ENCODE results near the gene TPGS1. TPM values are rescaled to one million over a fixed set of nuclear protein-coding genes. Genes with fewer than 3 reads are reported as not detected.

The TPGS1 gene
- total RNA-seq, 2 donors from 2014 or later = 34.5 to 62.0 TPM

GRCh38 chr19:513368-514165, 6.3 kb downstream of the TPGS1 start:
- Histone ChIP-seq H3K27ac (no peak overlapping the region), H3K27me3 (no peaks in the 10 kb centered on the region), H3K9me3 (no peaks in the 10 kb centered on the region), H3K36me3 (replicated peaks in 1 of 2; ENCODE audit: insufficient read depth in 1 of 2, low read depth in 2 of 2) (no peaks in the 10 kb centered on the region), H3K4me3 (no peak overlapping the region), H3K4me1 (peaks cover 10% of the 10 kb centered on the region)
- intact Hi-C loops (cut with DNase I) = no loop called here
- DNase-seq = no peak
- 84 to 94% methylated on average over 3 to 10 of the region's 10 CpGs for WGBS, 2 donors
- ATAC-seq = no peak
- TF ChIP-seq POLR2A (IDR thresholded peaks at IDR 0.05) (no peak), CTCF (IDR thresholded peaks at IDR 0.05) (no peak)

GRCh38 chr19:514166-514663, 6.9 kb downstream of the TPGS1 start:
- no peak overlapping the region for H3K27ac ChIP-seq
- H3K4me3 ChIP-seq = no peak overlapping the region
- H3K36me3 ChIP-seq (replicated peaks in 1 of 2; ENCODE audit: insufficient read depth in 1 of 2, low read depth in 2 of 2) = no peaks in the 10 kb centered on the region
- TF ChIP-seq POLR2A (IDR thresholded peaks at IDR 0.05) (no peak), CTCF (IDR thresholded peaks at IDR 0.05) (no peak)
- no peaks in the 10 kb centered on the region for H3K27me3 ChIP-seq
- H3K4me1 ChIP-seq = peaks cover 5% of the 10 kb centered on the region
- ATAC-seq (no peak), DNase-seq (no peak)
- intact Hi-C loops (cut with DNase I) = no loop called here
- no peaks in the 10 kb centered on the region for H3K9me3 ChIP-seq
- 91 to 96% methylated on average over 8 to 9 of the region's 9 CpGs for WGBS, 2 donors

- TF ChIP-seq CTCF (IDR thresholded peaks at IDR 0.05) (no peak), POLR2A (IDR thresholded peaks at IDR 0.05) (no peak)
- Histone ChIP-seq H3K4me1 (no peaks in the 10 kb centered on the region), H3K36me3 (replicated peaks in 1 of 2; ENCODE audit: insufficient read depth in 1 of 2, low read depth in 2 of 2) (no peaks in the 10 kb centered on the region), H3K27ac (no peak overlapping the region), H3K4me3 (no peak overlapping the region), H3K9me3 (no peaks in the 10 kb centered on the region), H3K27me3 (no peaks in the 10 kb centered on the region)
- intact Hi-C loops (cut with DNase I) = no loop called here
- ATAC-seq (no peak), DNase-seq (no peak)
- 68 to 79% methylated on average over 6 to 7 of the region's 10 CpGs for WGBS, 2 donors
These were observed 10.7 kb downstream of the TPGS1 start for GRCh38 chr19:517721-518597.

- Histone ChIP-seq H3K27ac (no peak overlapping the region), H3K9me3 (no peaks in the 10 kb centered on the region), H3K4me1 (no peaks in the 10 kb centered on the region), H3K27me3 (no peaks in the 10 kb centered on the region), H3K4me3 (no peak overlapping the region), H3K36me3 (replicated peaks in 1 of 2; ENCODE audit: insufficient read depth in 1 of 2, low read depth in 2 of 2) (no peaks in the 10 kb centered on the region)
- ATAC-seq = no peak
- no peak for DNase-seq
- WGBS, 2 donors = 63 to 80% methylated on average over 17 of the region's 58 CpGs
- intact Hi-C loops (cut with DNase I) = no loop called here
- no peak for TF ChIP-seq CTCF (IDR thresholded peaks at IDR 0.05)
- TF ChIP-seq POLR2A (IDR thresholded peaks at IDR 0.05) = no peak
These were observed 11.4 kb downstream of the TPGS1 start for GRCh38 chr19:518598-519231.

Data from body of pancreas (tissue), 4 donors.